Measurements from ENCODE around the gene HTR7.
A peak's percentile ranks its signal among the peaks of the same experiment; 100 is the strongest.
"Not testable (repeated sequence)": the region's sequence is repeated elsewhere in the genome, so short reads cannot be mapped to it uniquely, and the experiment has no call there.

Gene HTR7

GRCh38 chr10:90857635-90858460 lies at the start of gene HTR7:
Gene HTR7 (minus strand): TSS chr10:90858039. CDS start chr10:90857671, 368 bp downstream.
- DNase-seq (ENCODE audit: low read depth): no peak

- no peak for DNase-seq (ENCODE audit: low read depth)
Observed at GRCh38 chr10:90906596-90906995, 48.8 kb upstream of the HTR7 start.

DNA sequence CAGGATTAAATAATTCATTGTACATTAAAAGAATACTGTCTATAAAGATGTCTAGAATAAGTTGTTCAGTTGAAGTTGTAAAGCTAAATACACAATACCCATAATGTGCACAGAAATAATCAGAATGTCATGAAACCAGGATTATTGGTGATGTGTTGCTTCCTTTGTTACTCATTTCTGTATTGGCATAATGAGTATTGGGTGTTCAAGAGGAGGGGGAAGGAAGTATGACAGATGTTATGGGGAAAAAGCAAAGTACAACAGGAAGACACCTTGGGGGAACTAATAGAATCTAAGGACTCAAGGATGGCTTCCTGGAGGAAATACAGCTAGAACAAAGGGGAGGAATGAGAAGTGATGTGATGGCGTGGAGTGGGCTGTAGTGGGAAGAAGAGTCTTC lies 48.1 kb upstream of the HTR7 start:
- DNase-seq (ENCODE audit: low read depth): no peak

- not testable (repeated sequence) for DNase-seq (ENCODE audit: low read depth)
Observed at GRCh38 chr10:90896916-90897315, 39.1 kb upstream of the HTR7 start.

GRCh38 chr10:90893190-90893589 lies 35.4 kb upstream of the HTR7 start:
- DNase-seq (ENCODE audit: low read depth): no peak

GRCh38 chr10:90890347-90890746 lies 32.5 kb upstream of the HTR7 start:
- DNase-seq (ENCODE audit: low read depth): no peak

GRCh38 chr10:90889636-90890035 lies 31.8 kb upstream of the HTR7 start:
- no peak for DNase-seq (ENCODE audit: low read depth)

GRCh38 chr10:90888387-90888786 lies 30.5 kb upstream of the HTR7 start:
- no peak for DNase-seq (ENCODE audit: low read depth)

GRCh38 chr10:90887555-90887954 lies 29.7 kb upstream of the HTR7 start:
- DNase-seq (ENCODE audit: low read depth): no peak

DNA sequence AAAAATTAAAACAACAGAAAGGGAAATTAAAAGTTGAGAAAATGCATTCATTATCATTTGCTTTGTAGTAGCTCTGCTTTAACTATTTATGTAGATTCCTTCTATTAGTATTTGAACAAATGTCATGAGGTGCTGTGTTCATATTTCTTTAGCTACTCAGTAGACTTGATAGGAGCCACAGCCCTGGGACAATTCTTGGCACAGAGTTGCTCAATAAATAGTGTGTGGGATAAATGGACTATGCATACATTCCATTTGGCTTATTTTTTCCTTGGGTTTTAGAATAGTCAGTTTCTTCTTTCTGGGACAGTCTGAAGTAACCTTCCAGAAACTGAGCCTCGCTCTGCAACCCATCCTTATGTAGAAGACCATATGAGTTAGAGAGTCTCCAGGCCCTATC lies 27.3 kb upstream of the HTR7 start:
- no peak for DNase-seq (ENCODE audit: low read depth)

DNA sequence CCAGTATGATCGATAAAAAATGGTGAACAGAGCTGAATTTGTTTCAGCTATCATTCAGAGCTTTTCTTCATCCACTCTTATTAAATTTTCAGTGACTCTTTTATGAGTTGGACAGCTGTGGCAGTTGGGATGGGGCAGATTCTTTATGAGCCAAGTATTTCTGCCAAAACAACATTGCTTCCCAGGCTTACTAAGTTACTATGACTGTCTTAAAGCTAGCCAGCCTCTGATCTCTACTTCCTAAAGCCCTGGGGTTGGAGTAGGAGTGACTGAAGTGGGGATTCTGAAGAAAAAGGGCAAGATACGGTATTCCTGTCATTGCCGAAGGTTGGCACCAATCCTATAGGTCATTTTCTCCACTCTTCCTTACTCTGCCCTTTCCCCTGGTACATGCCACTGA lies 26.6 kb upstream of the HTR7 start:
- no peak for DNase-seq (ENCODE audit: low read depth)

- DNase-seq (ENCODE audit: low read depth): not testable (repeated sequence)
Observed at GRCh38 chr10:90880059-90880719, 22.4 kb upstream of the HTR7 start.

DNA sequence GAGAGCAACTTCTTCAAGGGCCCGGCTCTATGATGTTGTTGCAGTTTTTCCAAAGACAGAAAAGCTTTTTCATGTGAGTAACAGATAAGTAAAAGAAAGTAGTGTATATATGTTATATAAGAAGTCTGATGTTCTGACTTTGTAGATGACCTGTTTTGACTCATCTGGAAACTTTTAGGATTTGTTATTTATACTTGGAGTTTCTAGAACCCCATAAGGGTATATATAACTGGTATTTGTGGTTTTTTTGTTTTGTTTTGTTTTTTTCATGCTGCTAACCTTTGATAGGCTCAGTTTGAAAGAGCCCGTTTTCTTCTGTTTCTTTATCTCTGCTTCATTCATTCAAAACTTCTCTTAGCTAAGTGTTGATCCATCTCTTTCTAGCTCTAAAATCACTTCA lies 21.2 kb upstream of the HTR7 start:
- DNase-seq (ENCODE audit: low read depth): no peak

DNA sequence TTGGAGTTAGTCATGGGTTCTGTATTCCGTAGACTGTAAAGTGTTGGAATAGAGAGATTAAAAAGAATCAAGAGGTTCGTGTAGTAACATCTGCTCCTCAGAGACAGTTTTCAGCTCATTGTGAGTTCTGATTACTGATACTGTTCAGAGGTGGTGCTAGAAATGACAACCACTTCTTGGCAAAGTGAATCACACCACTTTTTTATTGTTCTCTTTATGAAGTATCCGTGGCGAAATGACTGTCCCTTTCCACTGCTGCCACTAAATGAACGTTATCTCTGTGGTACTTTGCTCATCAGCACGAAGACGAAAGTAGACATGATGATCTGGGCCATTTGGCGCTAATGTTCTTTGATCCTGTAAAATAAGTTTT lies 14.8 kb upstream of the HTR7 start:
- no peak for DNase-seq (ENCODE audit: low read depth)

- peak; percentile 44 for DNase-seq (ENCODE audit: low read depth)
Observed at GRCh38 chr10:90871766-90872647, 14.2 kb upstream of the HTR7 start, which contains the start of gene RPP30. Gene RPP30 (plus strand): TSS chr10:90871974. CDS start chr10:90871987, 13 bp downstream.

- peak; percentile 54 for DNase-seq (ENCODE audit: low read depth)
Observed at GRCh38 chr10:90871279-90871765, 13.5 kb upstream of the HTR7 start.

DNA sequence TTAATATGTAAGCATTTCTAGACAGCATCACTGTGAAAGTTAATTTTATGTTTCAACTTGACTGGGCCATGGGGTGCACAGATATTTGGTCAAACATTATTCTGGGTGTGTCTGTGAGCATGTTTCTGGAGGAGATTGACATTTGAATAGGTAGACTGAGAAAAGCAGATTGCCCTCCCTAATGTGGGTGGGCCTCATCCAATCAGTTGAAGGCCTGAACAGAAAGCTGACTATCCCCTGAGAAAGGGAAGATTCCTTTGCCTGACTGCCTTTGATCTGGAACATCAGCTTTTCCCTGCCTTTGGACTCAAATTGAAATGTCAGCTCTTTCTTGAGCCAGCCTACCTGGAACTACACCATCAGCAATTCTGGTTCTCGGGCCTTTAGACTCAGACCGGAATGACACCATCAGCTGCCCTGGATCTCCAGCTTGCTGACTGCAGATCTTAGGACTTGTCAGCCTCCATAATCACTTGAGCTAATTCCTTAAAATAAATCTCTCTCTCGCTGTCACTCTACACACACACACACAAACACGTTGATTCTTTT lies 8.3 kb upstream of the HTR7 start:
- DNase-seq (ENCODE audit: low read depth): no peak

- no peak for DNase-seq (ENCODE audit: low read depth)
Observed at GRCh38 chr10:90865401-90865800, 7.6 kb upstream of the HTR7 start.

- no peak for DNase-seq (ENCODE audit: low read depth)
Observed at GRCh38 chr10:90862908-90863514, 5.2 kb upstream of the HTR7 start.

GRCh38 chr10:90860790-90861189 lies 3.0 kb upstream of the HTR7 start:
- DNase-seq (ENCODE audit: low read depth): no peak

GRCh38 chr10:90859321-90859751 lies 1.5 kb upstream of the HTR7 start:
- DNase-seq (ENCODE audit: low read depth): peak; percentile 89
